WTC11 (cell line): ENCODE results near the gene SPRR3. TPM values are rescaled to one million over a fixed set of nuclear protein-coding genes. Genes with fewer than 3 reads are reported as not detected.

Source experiments
- ATAC-seq: fragments of 200-7000 bp; cut with Tn5 transposase; 2 replicates; pipeline ENCODE4 v1.10.0; 2021; ENCODE audit warnings: mild to moderate bottlenecking, moderate library complexity
- CTCF ChIA-PET: fragments of 300-600 bp; sonication (Branson Sonifier 250); formaldehyde crosslinking; loops from one replicate; lab custom pipeline; 2021; ENCODE audit warnings: antibody characterized with exemption; lab: Charles Lee
- POLR2A ChIA-PET: fragments of 350-600 bp; sonication (Branson Sonifier 250); formaldehyde crosslinking; loops from one replicate; lab custom pipeline; 2021; ENCODE audit warnings: antibody characterized with exemption; lab: Charles Lee
- DNase-seq: peaks from one replicate; pipeline ENCODE4 v3.0.0; 2021; ENCODE audit warnings: low spot score
- H3K27ac Mint-ChIP-seq: 2 replicates; pipeline ENCODE4 v1.8.0; 2021; ENCODE audit warnings: mixed read lengths
- H3K27me3 Mint-ChIP-seq: 2 replicates; pipeline ENCODE4 v1.8.0; 2021; ENCODE audit warnings: low read depth, mild to moderate bottlenecking, moderate library complexity, mixed read lengths
- H3K36me3 Mint-ChIP-seq: 2 replicates; pipeline ENCODE4 v1.8.0; 2021; ENCODE audit warnings: mixed read lengths
- H3K4me1 Mint-ChIP-seq: 2 replicates; pipeline ENCODE4 v1.8.0; 2022; ENCODE audit warnings: mixed read lengths
- H3K4me3 Mint-ChIP-seq: 2 replicates; pipeline ENCODE4 v1.8.0; 2021; ENCODE audit warnings: mild to moderate bottlenecking, moderate library complexity, mixed read lengths
- H3K9me3 Mint-ChIP-seq: 2 replicates; pipeline ENCODE4 v1.8.0; 2021; ENCODE audit warnings: mixed read lengths
- ATF1 ChIP-seq: sonication (generic); formaldehyde crosslinking; IDR thresholded peaks from 2 replicates; pipeline ENCODE4 v1.8.1; 2023; ENCODE audit warnings: mild to moderate bottlenecking, moderate library complexity, missing genetic modification reagents
- ATF6 ChIP-seq: sonication (generic); formaldehyde crosslinking; IDR thresholded peaks from 2 replicates; pipeline ENCODE4 v1.8.1; 2023; ENCODE audit warnings: mild to moderate bottlenecking, missing genetic modification reagents
- GRHL2 ChIP-seq: fragments of 250-450 bp; sonication (Bioruptor Pico); IDR thresholded peaks from 2 replicates; pipeline ENCODE4 v1.8.0; 2022; ENCODE audit warnings: mild to moderate bottlenecking, moderate library complexity; ENCODE audit not compliant: insufficient replicate concordance, severe bottlenecking
- NR1H2 ChIP-seq: sonication (generic); formaldehyde crosslinking; IDR thresholded peaks from 2 replicates; pipeline ENCODE4 v1.9.0; 2021; ENCODE audit warnings: mild to moderate bottlenecking, moderate library complexity, missing genetic modification reagents
- RELA ChIP-seq: sonication (generic); formaldehyde crosslinking; IDR thresholded peaks from 2 replicates; pipeline ENCODE4 v1.8.1; 2022; ENCODE audit warnings: missing genetic modification reagents, mild to moderate bottlenecking, borderline replicate concordance
- SOX15 ChIP-seq: fragments of 250-450 bp; sonication (Bioruptor Pico); IDR thresholded peaks from 2 replicates; pipeline ENCODE4 v1.9.0; 2021; ENCODE audit warnings: mild to moderate bottlenecking
- TCF7 ChIP-seq: sonication (generic); formaldehyde crosslinking; IDR thresholded peaks from 2 replicates; pipeline ENCODE4 v1.8.0; 2022; ENCODE audit warnings: mild to moderate bottlenecking, low read depth, missing genetic modification reagents, moderate library complexity
- USF1 ChIP-seq: sonication (generic); formaldehyde crosslinking; IDR thresholded peaks from 2 replicates; pipeline ENCODE4 v1.8.0; 2022; ENCODE audit warnings: mild to moderate bottlenecking, missing genetic modification reagents
- USF2 ChIP-seq: sonication (generic); formaldehyde crosslinking; IDR thresholded peaks from 2 replicates; pipeline ENCODE4 v1.8.1; 2023; ENCODE audit warnings: mild to moderate bottlenecking, missing genetic modification reagents, moderate library complexity
- ZNF121 ChIP-seq: sonication (generic); formaldehyde crosslinking; IDR thresholded peaks from 2 replicates; pipeline ENCODE4 v1.8.0; 2023; ENCODE audit warnings: missing genetic modification reagents
- ZNF423 ChIP-seq: fragments of 250-450 bp; sonication (Bioruptor Pico); IDR thresholded peaks from 2 replicates; pipeline ENCODE4 v2.1.2; 2022; ENCODE audit warnings: mild to moderate bottlenecking, moderate library complexity
- ZNF671 ChIP-seq: fragments of 250-450 bp; sonication (Bioruptor Pico); IDR thresholded peaks from 2 replicates; pipeline ENCODE4 v1.8.0; 2021; ENCODE audit warnings: mild to moderate bottlenecking
- total RNA-seq: library from RNA; stranded (reverse); gene quantifications from 3 replicates; pipeline ENCODE4 v1.2.3, GENCODE V29; 2021
- TF ChIP-seq, protein P1 (sequence below): sonication (generic); formaldehyde crosslinking; IDR thresholded peaks from 2 replicates; pipeline ENCODE4 v1.8.1; 2023; ENCODE audit warnings: mild to moderate bottlenecking, missing genetic modification reagents, moderate library complexity
- TF ChIP-seq, protein P2 (sequence below): sonication (generic); formaldehyde crosslinking; IDR thresholded peaks from 2 replicates; pipeline ENCODE4 v1.8.0; 2022; ENCODE audit warnings: mild to moderate bottlenecking, missing genetic modification reagents
- TF ChIP-seq, protein P3 (sequence below): sonication (generic); formaldehyde crosslinking; IDR thresholded peaks from 2 replicates; pipeline ENCODE4 v1.8.0; 2022; ENCODE audit warnings: mild to moderate bottlenecking, missing genetic modification reagents
- TF ChIP-seq, protein P4 (sequence below): fragments of 250-450 bp; sonication (Bioruptor Pico); IDR thresholded peaks from 2 replicates; pipeline ENCODE4 v1.8.0; 2021; ENCODE audit warnings: mild to moderate bottlenecking

SPRR3 gene
- total RNA-seq, 1 experiment from 2014 or later = not detected

DNA sequence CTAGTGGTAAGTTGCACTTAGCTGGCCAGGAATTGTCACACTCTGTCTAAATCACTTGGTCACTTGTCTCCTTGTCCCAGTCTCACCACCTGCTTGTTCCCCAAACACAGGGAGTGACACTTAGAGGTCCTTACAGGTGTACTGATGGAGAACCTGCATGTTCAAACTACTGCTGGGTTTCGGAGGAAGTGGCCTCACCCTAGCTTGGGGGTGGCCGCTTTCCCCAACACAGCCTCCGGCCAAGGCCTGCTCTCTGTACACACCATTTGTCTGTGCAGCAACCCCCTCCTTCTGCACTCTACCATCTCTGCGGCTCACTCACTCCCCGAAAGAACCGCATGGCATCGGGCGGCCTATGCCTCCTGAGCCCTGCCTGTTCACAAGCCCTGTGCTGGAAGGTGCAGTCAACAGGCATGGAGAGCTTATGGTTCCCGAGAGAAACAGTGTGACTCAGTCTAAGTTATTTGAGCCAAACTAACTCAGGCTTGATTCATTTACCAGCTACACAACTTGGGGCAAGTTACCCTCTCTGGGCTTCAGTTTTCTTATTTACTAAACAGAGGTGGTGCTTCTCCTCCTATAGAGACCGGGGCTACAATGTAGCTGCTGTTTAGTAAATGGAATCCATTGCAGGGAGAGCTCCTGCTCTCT, 41.6 kb upstream of the SPRR3 start:
- POLR2A ChIA-PET = interaction anchor here (0.5 kb wide), 1 partner anchor 192 kb away, joined by 3 read pairs; no protein-coding TSS in a partner anchor
- Mint-ChIP-seq H3K9me3 (peaks cover 11% of the 10 kb centered on the region), H3K27ac (no peak overlapping the region), H3K4me1 (no peaks in the 10 kb centered on the region; the same call in 1 of the 2 replicates)
- TF ChIP-seq, protein P1, sequence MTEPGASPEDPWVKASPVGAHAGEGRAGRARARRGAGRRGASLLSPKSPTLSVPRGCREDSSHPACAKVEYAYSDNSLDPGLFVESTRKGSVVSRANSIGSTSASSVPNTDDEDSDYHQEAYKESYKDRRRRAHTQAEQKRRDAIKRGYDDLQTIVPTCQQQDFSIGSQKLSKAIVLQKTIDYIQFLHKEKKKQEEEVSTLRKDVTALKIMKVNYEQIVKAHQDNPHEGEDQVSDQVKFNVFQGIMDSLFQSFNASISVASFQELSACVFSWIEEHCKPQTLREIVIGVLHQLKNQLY (CRISPR knock-in tag) = no peak
- TF ChIP-seq GRHL2 (CRISPR knock-in tag) (no peak), ATF1 (CRISPR knock-in tag) (no peak), ATF6 (CRISPR knock-in tag) (no peak), ZNF671 (CRISPR knock-in tag) (no peak), NR1H2 (CRISPR knock-in tag) (no peak), ZNF121 (CRISPR knock-in tag) (no peak), RELA (CRISPR knock-in tag) (no peak)
- TF ChIP-seq, protein P2, sequence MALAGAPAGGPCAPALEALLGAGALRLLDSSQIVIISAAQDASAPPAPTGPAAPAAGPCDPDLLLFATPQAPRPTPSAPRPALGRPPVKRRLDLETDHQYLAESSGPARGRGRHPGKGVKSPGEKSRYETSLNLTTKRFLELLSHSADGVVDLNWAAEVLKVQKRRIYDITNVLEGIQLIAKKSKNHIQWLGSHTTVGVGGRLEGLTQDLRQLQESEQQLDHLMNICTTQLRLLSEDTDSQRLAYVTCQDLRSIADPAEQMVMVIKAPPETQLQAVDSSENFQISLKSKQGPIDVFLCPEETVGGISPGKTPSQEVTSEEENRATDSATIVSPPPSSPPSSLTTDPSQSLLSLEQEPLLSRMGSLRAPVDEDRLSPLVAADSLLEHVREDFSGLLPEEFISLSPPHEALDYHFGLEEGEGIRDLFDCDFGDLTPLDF (CRISPR knock-in tag) = no peak
- TF ChIP-seq, all 79 proteins: peak for 0
- ATAC-seq (no peak), DNase-seq (no peak)
- Mint-ChIP-seq H3K36me3 (no peaks in the 10 kb centered on the region), H3K27me3 (no peaks in the 10 kb centered on the region), H3K4me3 (no peak overlapping the region)
- CTCF ChIA-PET = interaction anchor here (1.2 to 10.9 kb wide), 9 partner anchors 33 to 333 kb away, joined by 3 to 123 read pairs (median 4); partner anchors contain the start of gene SPRR2A

- Mint-ChIP-seq H3K4me1 (no peaks in the 10 kb centered on the region; the same call in 1 of the 2 replicates), H3K4me3 (no peak overlapping the region), H3K9me3 (peaks cover 15% of the 10 kb centered on the region), H3K36me3 (no peaks in the 10 kb centered on the region), H3K27ac (no peak overlapping the region), H3K27me3 (no peaks in the 10 kb centered on the region)
- ChIA-PET POLR2A (no interaction called here), CTCF (interaction anchor here (0.6 to 10.9 kb wide), 11 partner anchors 21 to 333 kb away, joined by 3 to 123 read pairs (median 3); partner anchors contain the start of gene SPRR2A)
- ATAC-seq (peak; percentile 82), DNase-seq (peak; percentile 66)
- TF ChIP-seq TCF7 (CRISPR knock-in tag) = no peak
- TF ChIP-seq, protein P3, sequence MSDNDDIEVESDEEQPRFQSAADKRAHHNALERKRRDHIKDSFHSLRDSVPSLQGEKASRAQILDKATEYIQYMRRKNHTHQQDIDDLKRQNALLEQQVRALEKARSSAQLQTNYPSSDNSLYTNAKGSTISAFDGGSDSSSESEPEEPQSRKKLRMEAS = no peak
- TF ChIP-seq USF1 (CRISPR knock-in tag) = no peak
- TF ChIP-seq ZNF423 (CRISPR knock-in tag) = no peak
- TF ChIP-seq ZNF671 (CRISPR knock-in tag) = no peak
- TF ChIP-seq SOX15 (CRISPR knock-in tag) = no peak
- TF ChIP-seq, protein P1 (CRISPR knock-in tag) = no peak
- TF ChIP-seq, protein P4, sequence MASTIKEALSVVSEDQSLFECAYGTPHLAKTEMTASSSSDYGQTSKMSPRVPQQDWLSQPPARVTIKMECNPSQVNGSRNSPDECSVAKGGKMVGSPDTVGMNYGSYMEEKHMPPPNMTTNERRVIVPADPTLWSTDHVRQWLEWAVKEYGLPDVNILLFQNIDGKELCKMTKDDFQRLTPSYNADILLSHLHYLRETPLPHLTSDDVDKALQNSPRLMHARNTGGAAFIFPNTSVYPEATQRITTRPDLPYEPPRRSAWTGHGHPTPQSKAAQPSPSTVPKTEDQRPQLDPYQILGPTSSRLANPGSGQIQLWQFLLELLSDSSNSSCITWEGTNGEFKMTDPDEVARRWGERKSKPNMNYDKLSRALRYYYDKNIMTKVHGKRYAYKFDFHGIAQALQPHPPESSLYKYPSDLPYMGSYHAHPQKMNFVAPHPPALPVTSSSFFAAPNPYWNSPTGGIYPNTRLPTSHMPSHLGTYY (CRISPR knock-in tag) = no peak
- TF ChIP-seq USF2 (CRISPR knock-in tag) = no peak
Measured at GRCh38 chr1:152960452-152961044, 41.0 kb upstream of the SPRR3 start.
